NCI-H146 treated with DMSO at 0.1 percent for 48 hours (cell line): ENCODE measurements around the gene PJA1.

ENCODE experiments used
- DNase-seq: peaks from one replicate; lab custom pipeline; 2025; ENCODE audit not compliant: unreplicated experiment; lab: John Stamatoyannopoulos, UW

Gene PJA1

DNA sequence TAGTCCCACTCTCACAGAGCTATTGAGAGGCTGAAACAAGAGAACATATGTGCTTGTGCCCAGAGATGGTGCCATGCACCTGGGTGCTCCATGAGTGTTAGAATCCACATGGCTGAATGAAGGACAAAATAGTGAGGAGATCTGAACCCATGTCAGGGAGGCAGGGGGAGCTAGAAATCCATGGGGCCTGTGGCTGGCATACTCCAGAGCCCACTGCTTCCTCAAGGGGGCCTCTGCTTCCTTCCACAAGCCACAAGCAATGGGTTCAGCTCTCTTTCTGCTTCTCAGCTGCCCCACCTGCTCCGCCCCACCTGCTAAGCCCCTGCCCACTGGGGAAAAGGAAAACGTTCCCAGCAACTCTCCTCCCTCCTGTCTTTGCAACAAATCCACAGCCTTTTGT is 46.1 kb downstream of the PJA1 start:
- no peak for DNase-seq

DNA sequence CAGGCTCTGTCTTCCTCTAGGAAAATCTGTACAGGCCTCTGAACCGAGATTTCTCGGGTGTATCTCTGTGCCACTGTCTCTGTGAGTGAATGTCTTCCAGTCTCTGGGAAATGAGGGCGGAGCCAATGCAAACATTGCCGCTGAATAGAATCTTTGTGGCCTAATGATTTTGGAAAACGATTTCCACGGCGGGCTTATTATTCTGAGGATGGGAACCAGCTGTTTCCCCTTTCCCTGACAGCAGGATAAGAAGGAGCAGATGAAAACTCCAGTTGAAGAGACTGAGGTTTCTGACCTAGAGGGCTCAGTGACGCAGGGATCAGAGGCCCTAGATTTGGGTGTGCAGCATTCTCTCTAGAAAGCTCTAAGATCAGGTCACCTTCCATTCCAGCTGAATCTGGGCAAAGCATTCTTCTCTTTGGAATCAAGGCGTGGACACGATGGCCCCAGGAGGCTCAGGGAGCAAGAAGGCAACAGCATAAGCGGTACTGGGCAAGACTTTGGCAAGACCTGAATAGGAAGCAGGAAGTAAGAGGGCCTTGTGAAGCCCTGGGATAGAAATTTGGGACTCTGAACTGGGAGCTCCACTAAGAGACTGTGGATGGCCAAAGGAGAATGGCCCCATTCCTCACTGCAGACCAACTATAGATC is 47.3 kb downstream of the PJA1 start:
- no peak for DNase-seq

DNA sequence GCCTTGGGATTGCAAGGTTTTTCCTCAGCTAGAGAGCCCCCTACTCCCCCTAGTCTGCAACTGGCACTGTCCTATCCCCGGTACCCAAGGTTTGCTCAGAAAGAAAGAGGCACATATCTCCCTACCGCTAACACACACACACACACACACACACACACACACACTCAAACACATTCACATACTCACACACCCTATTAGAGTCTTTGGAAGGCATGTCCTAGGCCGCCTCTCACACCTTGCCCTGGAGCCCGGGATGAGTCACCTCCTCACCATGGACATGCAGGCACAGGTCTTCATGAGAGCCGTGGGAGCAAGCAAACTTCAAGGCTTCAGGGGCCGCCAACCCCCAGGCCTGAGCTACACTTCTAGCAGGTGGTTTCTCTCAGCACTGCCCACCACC is 49.2 kb downstream of the PJA1 start:
- DNase-seq, result no peak

DNA sequence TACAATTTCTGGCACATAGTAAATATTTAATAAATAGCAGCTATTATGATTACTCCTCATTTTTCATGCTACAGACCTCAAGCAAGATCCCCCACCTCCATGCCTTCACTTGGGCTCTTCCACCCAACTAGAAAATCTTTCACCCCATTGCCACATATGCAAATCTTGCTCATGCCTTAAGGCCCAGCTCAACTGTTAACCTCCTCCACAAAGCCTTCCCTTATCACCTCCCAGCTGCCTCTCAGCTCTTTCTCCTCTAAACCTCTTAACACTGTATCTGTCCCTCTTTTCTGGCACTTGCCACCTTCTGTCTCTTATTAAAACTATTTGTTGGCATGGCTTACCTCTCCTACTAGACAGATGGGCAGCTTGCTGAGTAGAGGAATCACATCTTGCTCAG is 51.5 kb downstream of the PJA1 start:
- DNase-seq, result no peak
